ENCODE data around the gene TSPO2.

DNA sequence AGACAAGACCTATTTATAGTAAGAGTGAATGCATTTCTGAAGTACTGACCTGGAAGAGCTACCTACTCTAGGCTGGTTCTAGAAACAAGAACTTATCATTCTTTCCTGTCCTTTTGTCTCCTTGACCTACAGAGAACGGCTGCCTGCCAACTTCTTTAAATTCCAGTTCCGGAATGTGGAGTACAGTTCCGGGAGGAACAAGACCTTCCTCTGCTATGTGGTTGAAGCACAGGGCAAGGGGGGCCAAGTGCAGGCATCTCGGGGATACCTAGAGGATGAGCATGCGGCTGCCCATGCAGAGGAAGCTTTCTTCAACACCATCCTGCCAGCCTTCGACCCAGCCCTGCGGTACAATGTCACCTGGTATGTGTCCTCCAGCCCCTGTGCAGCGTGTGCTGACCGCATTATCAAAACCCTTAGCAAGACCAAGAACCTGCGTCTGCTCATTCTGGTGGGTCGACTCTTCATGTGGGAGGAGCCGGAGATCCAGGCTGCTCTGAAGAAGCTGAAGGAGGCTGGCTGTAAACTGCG is 19.0 kb downstream of the TSPO2 start:
- TF ChIP-seq, protein P1, sequence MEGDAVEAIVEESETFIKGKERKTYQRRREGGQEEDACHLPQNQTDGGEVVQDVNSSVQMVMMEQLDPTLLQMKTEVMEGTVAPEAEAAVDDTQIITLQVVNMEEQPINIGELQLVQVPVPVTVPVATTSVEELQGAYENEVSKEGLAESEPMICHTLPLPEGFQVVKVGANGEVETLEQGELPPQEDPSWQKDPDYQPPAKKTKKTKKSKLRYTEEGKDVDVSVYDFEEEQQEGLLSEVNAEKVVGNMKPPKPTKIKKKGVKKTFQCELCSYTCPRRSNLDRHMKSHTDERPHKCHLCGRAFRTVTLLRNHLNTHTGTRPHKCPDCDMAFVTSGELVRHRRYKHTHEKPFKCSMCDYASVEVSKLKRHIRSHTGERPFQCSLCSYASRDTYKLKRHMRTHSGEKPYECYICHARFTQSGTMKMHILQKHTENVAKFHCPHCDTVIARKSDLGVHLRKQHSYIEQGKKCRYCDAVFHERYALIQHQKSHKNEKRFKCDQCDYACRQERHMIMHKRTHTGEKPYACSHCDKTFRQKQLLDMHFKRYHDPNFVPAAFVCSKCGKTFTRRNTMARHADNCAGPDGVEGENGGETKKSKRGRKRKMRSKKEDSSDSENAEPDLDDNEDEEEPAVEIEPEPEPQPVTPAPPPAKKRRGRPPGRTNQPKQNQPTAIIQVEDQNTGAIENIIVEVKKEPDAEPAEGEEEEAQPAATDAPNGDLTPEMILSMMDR (IDR thresholded peaks at IDR 0.05; ENCODE audit: insufficient read depth, low read depth, low read length): no peak
- TF ChIP-seq EZH2 (IDR thresholded peaks at IDR 0.05; ENCODE audit: insufficient read depth, low read length): no peak
